GM20431 (cell line): Measurements from ENCODE around the gene RAB40C.

ENCODE experiments used
- in situ Hi-C: fragments of 300-500 bp; cut with MseI, MboI; formaldehyde crosslinking; loops from one replicate; pipeline ENCODE4 v1.15.0; 2020; ENCODE audit warnings: low sequenced_read_pairs; ENCODE audit not compliant: unreplicated experiment

The RAB40C gene

DNA sequence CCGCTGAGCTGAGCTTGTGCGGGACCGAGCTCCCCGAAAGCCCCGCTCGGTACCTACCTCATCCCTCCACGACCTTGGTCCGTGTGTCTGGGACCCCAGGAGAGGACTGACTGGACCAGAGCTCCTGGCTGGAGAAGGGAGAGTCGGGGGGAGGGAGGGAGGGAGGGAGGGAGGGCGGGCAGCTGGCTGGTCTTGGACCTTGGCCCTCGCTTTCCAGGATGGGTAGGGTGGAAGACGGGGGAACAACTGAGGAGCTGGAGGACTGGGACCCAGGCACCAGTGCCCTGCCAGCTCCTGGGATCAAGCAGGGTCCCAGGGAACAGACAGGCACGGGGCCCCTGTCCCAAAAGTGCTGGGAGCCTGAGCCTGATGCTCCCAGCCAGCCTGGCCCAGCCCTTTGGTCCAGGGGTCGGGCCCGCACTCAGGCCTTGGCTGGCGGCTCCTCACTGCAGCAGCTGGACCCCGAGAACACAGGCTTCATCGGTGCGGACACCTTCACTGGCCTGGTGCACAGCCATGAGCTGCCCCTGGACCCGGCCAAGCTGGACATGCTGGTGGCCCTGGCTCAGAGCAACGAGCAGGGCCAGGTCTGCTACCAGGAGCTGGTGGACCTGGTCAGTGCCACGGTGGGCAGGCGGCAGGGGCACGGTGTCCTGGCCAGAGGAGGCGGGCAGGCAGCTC lies 86.2 kb downstream of the RAB40C start:
- in situ Hi-C loops, result no loop called here

DNA sequence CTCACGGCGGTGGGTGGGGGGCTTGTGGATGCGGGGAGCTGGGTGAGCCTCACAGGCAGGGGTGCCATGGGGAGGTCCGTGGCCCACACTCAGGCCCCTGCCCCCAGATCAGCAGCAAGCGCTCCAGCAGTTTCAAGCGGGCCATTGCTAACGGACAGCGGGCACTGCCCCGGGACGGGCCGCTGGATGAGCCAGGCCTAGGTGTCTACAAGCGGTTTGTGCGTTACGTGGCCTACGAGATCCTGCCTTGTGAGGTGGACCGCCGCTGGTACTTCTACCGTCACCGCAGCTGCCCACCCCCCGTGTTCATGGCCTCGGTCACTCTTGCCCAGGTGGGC lies 86.7 kb downstream of the RAB40C start:
- in situ Hi-C loops, result no loop called here

DNA sequence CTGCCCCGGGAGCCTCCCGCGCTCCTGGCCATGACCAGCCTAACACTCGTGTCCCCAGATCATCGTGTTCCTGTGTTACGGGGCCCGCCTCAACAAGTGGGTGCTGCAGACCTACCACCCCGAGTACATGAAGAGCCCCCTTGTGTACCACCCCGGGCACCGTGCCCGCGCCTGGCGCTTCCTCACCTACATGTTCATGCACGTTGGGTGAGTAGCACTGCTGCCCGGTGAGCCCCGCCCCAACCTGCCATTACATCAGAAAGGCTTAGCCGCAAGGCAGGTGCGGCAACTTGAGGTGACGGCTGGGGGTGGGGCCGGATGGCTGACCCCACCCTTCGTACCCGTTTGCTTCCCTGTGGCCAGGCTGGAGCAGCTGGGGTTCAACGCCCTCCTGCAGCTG lies 87.0 kb downstream of the RAB40C start:
- in situ Hi-C loops, result no loop called here

DNA sequence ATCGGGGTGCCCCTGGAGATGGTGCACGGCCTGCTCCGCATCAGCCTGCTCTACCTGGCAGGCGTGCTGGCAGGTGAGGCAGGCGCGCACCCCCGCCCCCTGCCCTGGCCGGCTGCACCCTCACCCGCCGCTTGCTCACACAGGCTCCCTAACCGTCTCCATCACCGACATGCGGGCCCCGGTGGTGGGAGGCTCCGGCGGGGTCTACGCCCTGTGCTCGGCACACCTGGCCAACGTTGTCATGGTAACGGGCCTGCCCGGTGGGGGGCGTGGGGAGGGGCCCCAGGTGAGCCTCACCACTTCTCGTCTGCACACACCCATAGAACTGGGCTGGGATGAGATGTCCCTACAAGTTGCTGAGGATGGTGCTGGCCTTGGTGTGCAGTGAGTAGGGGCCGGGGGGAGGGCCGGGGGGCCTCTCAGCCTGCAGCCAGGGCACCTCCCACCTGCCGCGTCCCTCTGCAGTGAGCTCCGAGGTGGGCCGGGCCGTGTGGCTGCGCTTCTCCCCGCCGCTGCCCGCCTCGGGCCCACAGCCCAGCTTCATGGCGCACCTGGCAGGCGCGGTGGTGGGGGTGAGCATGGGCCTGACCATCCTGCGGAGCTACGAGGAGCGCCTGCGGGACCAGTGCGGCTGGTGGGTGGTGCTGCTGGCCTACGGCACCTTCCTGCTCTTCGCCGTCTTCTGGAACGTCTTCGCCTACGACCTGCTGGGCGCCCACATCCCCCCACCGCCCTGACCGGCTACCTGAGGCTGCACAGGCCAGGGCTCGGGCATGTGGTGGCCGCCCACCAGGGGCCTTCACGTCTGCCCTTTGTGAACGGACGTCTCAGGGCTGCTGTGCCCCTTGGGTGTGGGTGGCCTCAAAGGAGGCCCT lies 87.7 kb downstream of the RAB40C start:
- in situ Hi-C loops, result no loop called here

DNA sequence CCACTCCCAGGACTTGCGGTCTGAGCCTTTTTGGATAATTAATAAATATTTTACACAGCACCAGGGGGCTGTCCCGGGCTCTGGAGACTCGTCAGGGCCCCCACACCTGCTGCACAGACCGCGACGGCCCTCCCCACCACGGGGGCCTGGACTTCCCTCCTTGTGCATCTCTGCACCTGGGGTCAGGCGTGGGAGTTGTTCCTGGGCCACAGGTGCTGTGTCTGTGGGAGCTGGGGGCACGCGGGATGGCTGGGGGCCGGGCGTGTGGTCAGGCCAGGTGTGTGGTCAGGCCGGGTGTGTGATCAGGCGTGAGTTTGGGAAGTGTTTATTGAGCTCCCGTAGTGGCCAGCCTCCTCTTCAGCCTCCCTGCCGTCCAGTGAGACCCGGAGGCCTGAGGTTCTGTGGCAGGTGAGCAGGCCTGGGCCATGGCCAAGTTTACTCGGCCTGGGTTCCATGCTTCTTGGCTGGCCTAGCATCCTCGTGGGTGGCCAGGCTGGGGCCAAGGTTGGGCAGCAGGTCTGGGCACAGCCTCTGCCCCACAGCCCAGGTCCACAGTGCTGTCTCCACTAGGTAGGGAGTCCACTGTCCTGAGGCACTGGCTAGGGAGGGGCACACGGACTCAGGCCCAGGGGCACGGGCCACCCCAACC lies 88.5 kb downstream of the RAB40C start:
- in situ Hi-C loops, result no loop called here
